GM18868 (cell line): ENCODE measurements around the gene SLC10A6.
A peak's percentile ranks its signal among the peaks of the same experiment; 100 is the strongest.
"Not testable (repeated sequence)": the region's sequence is repeated elsewhere in the genome, so short reads cannot be mapped to it uniquely, and the experiment has no call there.

Experiments used
- ATAC-seq: cut with Tn5 transposase; IDR thresholded peaks from one replicate; pipeline ENCODE4 v1.9.1; 2021; ENCODE audit warnings: mild to moderate bottlenecking, moderate library complexity; ENCODE audit not compliant: unreplicated experiment

Gene SLC10A6

GRCh38 chr4:86848732-86849619 is at the start of gene SLC10A6:
Gene SLC10A6 (minus strand): TSS chr4:86849384. CDS start chr4:86849115, 269 bp downstream.
- ATAC-seq, result no peak

- no peak for ATAC-seq
Observed at GRCh38 chr4:86898562-86898961, 49.4 kb upstream of the SLC10A6 start.

- ATAC-seq, result no peak
Observed at GRCh38 chr4:86896596-86896995, 47.4 kb upstream of the SLC10A6 start.

- ATAC-seq, result peak; percentile 56
Observed at GRCh38 chr4:86895692-86896488, 46.7 kb upstream of the SLC10A6 start.

GRCh38 chr4:86894455-86894854 is 45.3 kb upstream of the SLC10A6 start:
- no peak for ATAC-seq

GRCh38 chr4:86893136-86893535 is 44.0 kb upstream of the SLC10A6 start:
- ATAC-seq, result no peak

GRCh38 chr4:86892636-86892960 is 43.4 kb upstream of the SLC10A6 start:
- ATAC-seq, result peak; percentile 8

GRCh38 chr4:86891762-86892635 is 42.8 kb upstream of the SLC10A6 start, which contains the start of gene C4orf36:
Gene C4orf36 (minus strand): TSS chr4:86892422. CDS start chr4:86891520, 902 bp downstream.
- ATAC-seq, result peak; percentile 72

GRCh38 chr4:86890790-86891189 is 41.6 kb upstream of the SLC10A6 start:
- ATAC-seq, result no peak

GRCh38 chr4:86879641-86880040 is 30.5 kb upstream of the SLC10A6 start:
- ATAC-seq, result no peak

GRCh38 chr4:86878640-86879039 is 29.5 kb upstream of the SLC10A6 start:
- no peak for ATAC-seq

- ATAC-seq, result no peak
Observed at GRCh38 chr4:86876894-86877685, 27.9 kb upstream of the SLC10A6 start.

GRCh38 chr4:86875436-86875835 is 26.3 kb upstream of the SLC10A6 start:
- ATAC-seq, result not testable (repeated sequence)

- ATAC-seq, result no peak
Observed at GRCh38 chr4:86872135-86872534, 23.0 kb upstream of the SLC10A6 start.

- ATAC-seq, result no peak
Observed at GRCh38 chr4:86870442-86871069, 21.4 kb upstream of the SLC10A6 start.

GRCh38 chr4:86857341-86858052 is 8.3 kb upstream of the SLC10A6 start:
- no peak for ATAC-seq

- ATAC-seq, result no peak
Observed at GRCh38 chr4:86856896-86857295, 7.7 kb upstream of the SLC10A6 start.

- ATAC-seq, result no peak
Observed at GRCh38 chr4:86855572-86855971, 6.4 kb upstream of the SLC10A6 start.

- no peak for ATAC-seq
Observed at GRCh38 chr4:86853209-86853608, 4.0 kb upstream of the SLC10A6 start.
